WTC11 (cell line): ENCODE measurements around the gene LSM12. TPM values are rescaled to one million over a fixed set of nuclear protein-coding genes. Genes with fewer than 3 reads are reported as not detected.

Source experiments
- ATF1 ChIP-seq: sonication (generic); formaldehyde crosslinking; IDR thresholded peaks from 2 replicates; pipeline ENCODE4 v1.8.1; 2023; ENCODE audit warnings: mild to moderate bottlenecking, moderate library complexity, missing genetic modification reagents
- E2F5 ChIP-seq: sonication (generic); formaldehyde crosslinking; IDR thresholded peaks from 2 replicates; pipeline ENCODE4 v1.8.1; 2022; ENCODE audit warnings: mild to moderate bottlenecking, moderate library complexity, missing genetic modification reagents
- ELF4 ChIP-seq: sonication (generic); formaldehyde crosslinking; IDR thresholded peaks from 2 replicates; pipeline ENCODE4 v1.8.1; 2022; ENCODE audit warnings: low read depth, mild to moderate bottlenecking, moderate library complexity, missing genetic modification reagents
- EMX1 ChIP-seq: fragments of 250-450 bp; sonication (Bioruptor Pico); IDR thresholded peaks from 2 replicates; pipeline ENCODE4 v1.8.0; 2021; ENCODE audit warnings: mild to moderate bottlenecking
- ETV6 ChIP-seq: sonication (generic); formaldehyde crosslinking; IDR thresholded peaks from 2 replicates; pipeline ENCODE4 v1.8.1; 2022; ENCODE audit warnings: mild to moderate bottlenecking, missing genetic modification reagents
- FOXK1 ChIP-seq: sonication (generic); formaldehyde crosslinking; IDR thresholded peaks from 2 replicates; pipeline ENCODE4 v1.8.0; 2022; ENCODE audit warnings: mild to moderate bottlenecking, moderate library complexity, missing genetic modification reagents
- FOXP1 ChIP-seq: sonication (generic); formaldehyde crosslinking; IDR thresholded peaks from 2 replicates; pipeline ENCODE4 v1.8.0; 2022; ENCODE audit warnings: missing genetic modification reagents, mild to moderate bottlenecking, moderate library complexity, borderline replicate concordance
- GTF2I ChIP-seq: fragments of 250-450 bp; sonication (Bioruptor Pico); conservative IDR thresholded peaks from 2 replicates; pipeline ENCODE4 v1.4.0; 2021; ENCODE audit warnings: mild to moderate bottlenecking
- JUN ChIP-seq: sonication (generic); formaldehyde crosslinking; IDR thresholded peaks from 2 replicates; pipeline ENCODE4 v1.8.0; 2023; ENCODE audit warnings: mild to moderate bottlenecking, missing genetic modification reagents
- NFATC4 ChIP-seq: fragments of 250-450 bp; sonication (Bioruptor Pico); IDR thresholded peaks from 2 replicates; pipeline ENCODE4 v1.9.0; 2021; ENCODE audit warnings: mild to moderate bottlenecking
- NFE2L1 ChIP-seq: sonication (generic); formaldehyde crosslinking; IDR thresholded peaks from 2 replicates; pipeline ENCODE4 v1.8.1; 2023; ENCODE audit warnings: missing genetic modification reagents
- SOX15 ChIP-seq: fragments of 250-450 bp; sonication (Bioruptor Pico); IDR thresholded peaks from 2 replicates; pipeline ENCODE4 v1.9.0; 2021; ENCODE audit warnings: mild to moderate bottlenecking
- STAT6 ChIP-seq: sonication (generic); formaldehyde crosslinking; conservative IDR thresholded peaks from 2 replicates; pipeline ENCODE4 v1.8.1; 2023; ENCODE audit warnings: mild to moderate bottlenecking, low read depth, missing genetic modification reagents, moderate library complexity
- TEAD1 ChIP-seq: sonication (generic); formaldehyde crosslinking; IDR thresholded peaks from 2 replicates; pipeline ENCODE4 v1.8.0; 2022; ENCODE audit warnings: mild to moderate bottlenecking, missing genetic modification reagents
- TEAD4 ChIP-seq: sonication (generic); formaldehyde crosslinking; IDR thresholded peaks from 2 replicates; pipeline ENCODE4 v1.8.0; 2022; ENCODE audit warnings: mild to moderate bottlenecking, missing genetic modification reagents
- TP53 ChIP-seq: sonication (generic); formaldehyde crosslinking; IDR thresholded peaks from 2 replicates; pipeline ENCODE4 v1.8.1; 2023; ENCODE audit warnings: mild to moderate bottlenecking, missing genetic modification reagents
- USF2 ChIP-seq: sonication (generic); formaldehyde crosslinking; IDR thresholded peaks from 2 replicates; pipeline ENCODE4 v1.8.1; 2023; ENCODE audit warnings: mild to moderate bottlenecking, missing genetic modification reagents, moderate library complexity
- ZNF232 ChIP-seq: sonication (generic); formaldehyde crosslinking; IDR thresholded peaks from 2 replicates; pipeline ENCODE4 v1.8.0; 2022; ENCODE audit warnings: mild to moderate bottlenecking, missing genetic modification reagents
- ZNF423 ChIP-seq: fragments of 250-450 bp; sonication (Bioruptor Pico); IDR thresholded peaks from 2 replicates; pipeline ENCODE4 v2.1.2; 2022; ENCODE audit warnings: mild to moderate bottlenecking, moderate library complexity
- total RNA-seq: library from RNA; stranded (reverse); gene quantifications from 3 replicates; pipeline ENCODE4 v1.2.3, GENCODE V29; 2021
- TF ChIP-seq, protein P1 (sequence below): fragments of 250-450 bp; sonication (Bioruptor Pico); IDR thresholded peaks from 2 replicates; pipeline ENCODE4 v1.9.0; 2021; ENCODE audit warnings: mild to moderate bottlenecking
- TF ChIP-seq, protein P2 (sequence below): sonication (generic); formaldehyde crosslinking; IDR thresholded peaks from 2 replicates; pipeline ENCODE4 v1.8.1; 2022; ENCODE audit warnings: low read depth, mild to moderate bottlenecking, moderate library complexity, missing genetic modification reagents, borderline replicate concordance
- TF ChIP-seq, protein P3 (sequence below): sonication (generic); formaldehyde crosslinking; IDR thresholded peaks from 2 replicates; pipeline ENCODE4 v1.8.1; 2023; ENCODE audit warnings: mild to moderate bottlenecking, moderate library complexity, missing genetic modification reagents
- TF ChIP-seq, protein P4 (sequence below): fragments of 250-450 bp; sonication (Bioruptor Pico); IDR thresholded peaks from 2 replicates; pipeline ENCODE4 v1.9.0; 2021; ENCODE audit warnings: mild to moderate bottlenecking, borderline replicate concordance

LSM12 gene
- total RNA-seq, 1 experiment from 2014 or later, result 102 TPM

GRCh38 chr17:44004761-44005526 is 61.5 kb downstream of the LSM12 start (continued):
- TF ChIP-seq, protein P1, sequence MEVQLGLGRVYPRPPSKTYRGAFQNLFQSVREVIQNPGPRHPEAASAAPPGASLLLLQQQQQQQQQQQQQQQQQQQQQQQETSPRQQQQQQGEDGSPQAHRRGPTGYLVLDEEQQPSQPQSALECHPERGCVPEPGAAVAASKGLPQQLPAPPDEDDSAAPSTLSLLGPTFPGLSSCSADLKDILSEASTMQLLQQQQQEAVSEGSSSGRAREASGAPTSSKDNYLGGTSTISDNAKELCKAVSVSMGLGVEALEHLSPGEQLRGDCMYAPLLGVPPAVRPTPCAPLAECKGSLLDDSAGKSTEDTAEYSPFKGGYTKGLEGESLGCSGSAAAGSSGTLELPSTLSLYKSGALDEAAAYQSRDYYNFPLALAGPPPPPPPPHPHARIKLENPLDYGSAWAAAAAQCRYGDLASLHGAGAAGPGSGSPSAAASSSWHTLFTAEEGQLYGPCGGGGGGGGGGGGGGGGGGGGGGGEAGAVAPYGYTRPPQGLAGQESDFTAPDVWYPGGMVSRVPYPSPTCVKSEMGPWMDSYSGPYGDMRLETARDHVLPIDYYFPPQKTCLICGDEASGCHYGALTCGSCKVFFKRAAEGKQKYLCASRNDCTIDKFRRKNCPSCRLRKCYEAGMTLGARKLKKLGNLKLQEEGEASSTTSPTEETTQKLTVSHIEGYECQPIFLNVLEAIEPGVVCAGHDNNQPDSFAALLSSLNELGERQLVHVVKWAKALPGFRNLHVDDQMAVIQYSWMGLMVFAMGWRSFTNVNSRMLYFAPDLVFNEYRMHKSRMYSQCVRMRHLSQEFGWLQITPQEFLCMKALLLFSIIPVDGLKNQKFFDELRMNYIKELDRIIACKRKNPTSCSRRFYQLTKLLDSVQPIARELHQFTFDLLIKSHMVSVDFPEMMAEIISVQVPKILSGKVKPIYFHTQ (CRISPR knock-in tag), result no peak
- TF ChIP-seq ZNF423 (CRISPR knock-in tag) (no peak), JUN (CRISPR knock-in tag) (no peak), NFE2L1 (CRISPR knock-in tag) (no peak), TEAD4 (CRISPR knock-in tag) (no peak), E2F5 (CRISPR knock-in tag) (0 out of 2 replicates have a peak, but pooled peaks have one; percentile 51), ELF4 (CRISPR knock-in tag) (no peak), GTF2I (CRISPR knock-in tag) (no peak), ATF1 (CRISPR knock-in tag) (no peak), SOX15 (CRISPR knock-in tag) (no peak), USF2 (CRISPR knock-in tag) (no peak), ZNF232 (no peak), NFATC4 (CRISPR knock-in tag) (no peak), ETV6 (CRISPR knock-in tag) (no peak), FOXP1 (peak; percentile 21; the same call in 1 of the 2 replicates), FOXK1 (CRISPR knock-in tag) (no peak), STAT6 (CRISPR knock-in tag) (no peak), TP53 (CRISPR knock-in tag) (0 out of 2 replicates have a peak, but pooled peaks have one; percentile 30), TEAD1 (CRISPR knock-in tag) (0 out of 2 replicates have a peak, but pooled peaks have one; percentile 25), EMX1 (CRISPR knock-in tag) (no peak)
- TF ChIP-seq, protein P2, sequence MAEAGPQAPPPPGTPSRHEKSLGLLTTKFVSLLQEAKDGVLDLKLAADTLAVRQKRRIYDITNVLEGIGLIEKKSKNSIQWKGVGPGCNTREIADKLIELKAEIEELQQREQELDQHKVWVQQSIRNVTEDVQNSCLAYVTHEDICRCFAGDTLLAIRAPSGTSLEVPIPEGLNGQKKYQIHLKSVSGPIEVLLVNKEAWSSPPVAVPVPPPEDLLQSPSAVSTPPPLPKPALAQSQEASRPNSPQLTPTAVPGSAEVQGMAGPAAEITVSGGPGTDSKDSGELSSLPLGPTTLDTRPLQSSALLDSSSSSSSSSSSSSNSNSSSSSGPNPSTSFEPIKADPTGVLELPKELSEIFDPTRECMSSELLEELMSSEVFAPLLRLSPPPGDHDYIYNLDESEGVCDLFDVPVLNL (CRISPR knock-in tag), result no peak
- TF ChIP-seq, protein P3, sequence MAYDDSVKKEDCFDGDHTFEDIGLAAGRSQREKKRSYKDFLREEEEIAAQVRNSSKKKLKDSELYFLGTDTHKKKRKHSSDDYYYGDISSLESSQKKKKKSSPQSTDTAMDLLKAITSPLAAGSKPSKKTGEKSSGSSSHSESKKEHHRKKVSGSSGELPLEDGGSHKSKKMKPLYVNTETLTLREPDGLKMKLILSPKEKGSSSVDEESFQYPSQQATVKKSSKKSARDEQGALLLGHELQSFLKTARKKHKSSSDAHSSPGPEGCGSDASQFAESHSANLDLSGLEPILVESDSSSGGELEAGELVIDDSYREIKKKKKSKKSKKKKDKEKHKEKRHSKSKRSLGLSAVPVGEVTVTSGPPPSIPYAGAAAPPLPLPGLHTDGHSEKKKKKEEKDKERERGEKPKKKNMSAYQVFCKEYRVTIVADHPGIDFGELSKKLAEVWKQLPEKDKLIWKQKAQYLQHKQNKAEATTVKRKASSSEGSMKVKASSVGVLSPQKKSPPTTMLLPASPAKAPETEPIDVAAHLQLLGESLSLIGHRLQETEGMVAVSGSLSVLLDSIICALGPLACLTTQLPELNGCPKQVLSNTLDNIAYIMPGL (CRISPR knock-in tag), result no peak
- TF ChIP-seq, protein P4, sequence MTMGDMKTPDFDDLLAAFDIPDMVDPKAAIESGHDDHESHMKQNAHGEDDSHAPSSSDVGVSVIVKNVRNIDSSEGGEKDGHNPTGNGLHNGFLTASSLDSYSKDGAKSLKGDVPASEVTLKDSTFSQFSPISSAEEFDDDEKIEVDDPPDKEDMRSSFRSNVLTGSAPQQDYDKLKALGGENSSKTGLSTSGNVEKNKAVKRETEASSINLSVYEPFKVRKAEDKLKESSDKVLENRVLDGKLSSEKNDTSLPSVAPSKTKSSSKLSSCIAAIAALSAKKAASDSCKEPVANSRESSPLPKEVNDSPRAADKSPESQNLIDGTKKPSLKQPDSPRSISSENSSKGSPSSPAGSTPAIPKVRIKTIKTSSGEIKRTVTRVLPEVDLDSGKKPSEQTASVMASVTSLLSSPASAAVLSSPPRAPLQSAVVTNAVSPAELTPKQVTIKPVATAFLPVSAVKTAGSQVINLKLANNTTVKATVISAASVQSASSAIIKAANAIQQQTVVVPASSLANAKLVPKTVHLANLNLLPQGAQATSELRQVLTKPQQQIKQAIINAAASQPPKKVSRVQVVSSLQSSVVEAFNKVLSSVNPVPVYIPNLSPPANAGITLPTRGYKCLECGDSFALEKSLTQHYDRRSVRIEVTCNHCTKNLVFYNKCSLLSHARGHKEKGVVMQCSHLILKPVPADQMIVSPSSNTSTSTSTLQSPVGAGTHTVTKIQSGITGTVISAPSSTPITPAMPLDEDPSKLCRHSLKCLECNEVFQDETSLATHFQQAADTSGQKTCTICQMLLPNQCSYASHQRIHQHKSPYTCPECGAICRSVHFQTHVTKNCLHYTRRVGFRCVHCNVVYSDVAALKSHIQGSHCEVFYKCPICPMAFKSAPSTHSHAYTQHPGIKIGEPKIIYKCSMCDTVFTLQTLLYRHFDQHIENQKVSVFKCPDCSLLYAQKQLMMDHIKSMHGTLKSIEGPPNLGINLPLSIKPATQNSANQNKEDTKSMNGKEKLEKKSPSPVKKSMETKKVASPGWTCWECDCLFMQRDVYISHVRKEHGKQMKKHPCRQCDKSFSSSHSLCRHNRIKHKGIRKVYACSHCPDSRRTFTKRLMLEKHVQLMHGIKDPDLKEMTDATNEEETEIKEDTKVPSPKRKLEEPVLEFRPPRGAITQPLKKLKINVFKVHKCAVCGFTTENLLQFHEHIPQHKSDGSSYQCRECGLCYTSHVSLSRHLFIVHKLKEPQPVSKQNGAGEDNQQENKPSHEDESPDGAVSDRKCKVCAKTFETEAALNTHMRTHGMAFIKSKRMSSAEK (CRISPR knock-in tag), result no peak
